HG03342 (cell line): ENCODE measurements around the gene PLEKHA5.
"Not testable (repeated sequence)": the region's sequence is repeated elsewhere in the genome, so short reads cannot be mapped to it uniquely, and the experiment has no call there.

Experiments used
- ATAC-seq: cut with Tn5 transposase; IDR thresholded peaks from one replicate; pipeline ENCODE4 v1.9.1; 2021; ENCODE audit warnings: mild to moderate bottlenecking, moderate library complexity; ENCODE audit not compliant: unreplicated experiment

The PLEKHA5 gene

GRCh38 chr12:19224746-19225145 is 95.2 kb downstream of the PLEKHA5 start:
- ATAC-seq, result no peak

GRCh38 chr12:19227190-19227879 is 97.8 kb downstream of the PLEKHA5 start:
- ATAC-seq, result no peak

- no peak for ATAC-seq
These were observed 98.3 kb downstream of the PLEKHA5 start for GRCh38 chr12:19227880-19228210.

GRCh38 chr12:19229021-19229420 is 99.5 kb downstream of the PLEKHA5 start:
- ATAC-seq, result not testable (repeated sequence)

GRCh38 chr12:19230299-19230866 is 100.8 kb downstream of the PLEKHA5 start:
- ATAC-seq, result no peak

- ATAC-seq, result no peak
These were observed 101.4 kb downstream of the PLEKHA5 start for GRCh38 chr12:19230896-19231295.

- ATAC-seq, result no peak
These were observed 104.7 kb downstream of the PLEKHA5 start for GRCh38 chr12:19234171-19234704.

- ATAC-seq, result no peak
These were observed 105.7 kb downstream of the PLEKHA5 start for GRCh38 chr12:19234981-19235871.

GRCh38 chr12:19236656-19237055 is 107.1 kb downstream of the PLEKHA5 start:
- ATAC-seq, result no peak

GRCh38 chr12:19238540-19238939 is 109.0 kb downstream of the PLEKHA5 start:
- ATAC-seq, result no peak

- no peak for ATAC-seq
These were observed 109.6 kb downstream of the PLEKHA5 start for GRCh38 chr12:19239102-19239501.

- no peak for ATAC-seq
These were observed 110.2 kb downstream of the PLEKHA5 start for GRCh38 chr12:19239616-19240234.

- ATAC-seq, result no peak
These were observed 113.0 kb downstream of the PLEKHA5 start for GRCh38 chr12:19242581-19242980.

- no peak for ATAC-seq
These were observed 114.0 kb downstream of the PLEKHA5 start for GRCh38 chr12:19243551-19243950.

- no peak for ATAC-seq
These were observed 114.8 kb downstream of the PLEKHA5 start for GRCh38 chr12:19244312-19244711.

- no peak for ATAC-seq
These were observed 115.6 kb downstream of the PLEKHA5 start for GRCh38 chr12:19245106-19245505.

- ATAC-seq, result no peak
These were observed 116.1 kb downstream of the PLEKHA5 start for GRCh38 chr12:19245666-19246065.

- ATAC-seq, result no peak
These were observed 117.4 kb downstream of the PLEKHA5 start for GRCh38 chr12:19246933-19247332.

GRCh38 chr12:19248929-19249602 is 119.5 kb downstream of the PLEKHA5 start:
- no peak for ATAC-seq

- ATAC-seq, result no peak
These were observed 122.1 kb downstream of the PLEKHA5 start for GRCh38 chr12:19251481-19252132.
